Large intestine (tissue), 3 donors: ENCODE results near the gene MAP2K6. TPM values are rescaled to one million over a fixed set of nuclear protein-coding genes. Genes with fewer than 3 reads are reported as not detected.

ENCODE experiments used
- DNase-seq, 2 donors: peaks; one replicate each; pipeline versions ENCODE4 v3.0.0 to v3.0.0-alpha.2; 2013
- H3K27ac ChIP-seq: one replicate; pipeline ENCODE4 v1.5.1; 2013; ENCODE audit warnings: low read length
- H3K27me3 ChIP-seq: 2 replicates; pipeline ENCODE4 v1.6.1; 2013; ENCODE audit warnings: low read length; ENCODE audit not compliant: control insufficient read depth, insufficient read depth
- H3K36me3 ChIP-seq: 2 replicates; pipeline ENCODE4 v1.6.1; 2013; ENCODE audit warnings: low read length; ENCODE audit not compliant: control insufficient read depth, insufficient read depth
- H3K4me1 ChIP-seq: one replicate; pipeline ENCODE4 v1.6.1; 2013; ENCODE audit warnings: low read length; ENCODE audit not compliant: control insufficient read depth, insufficient read depth
- H3K4me3 ChIP-seq: one replicate; pipeline ENCODE4 v1.5.1; 2013; ENCODE audit warnings: low read length
- H3K9me3 ChIP-seq: one replicate; pipeline ENCODE4 v1.6.1; 2013; ENCODE audit warnings: mild to moderate bottlenecking, low read depth, low read length, moderate library complexity; ENCODE audit not compliant: control insufficient read depth
- WGBS: methylation state at CpG from one replicate; pipeline ENCODE4 v1.1.5; 2013; ENCODE audit warnings: low lambda C conversion rate; ENCODE audit not compliant: insufficient coverage; 5-methylcytosine and 5-hydroxymethylcytosine counted together
- polyA plus RNA-seq: library from polyadenylated mRNA; unstranded; fragments of 120-200 nt; gene quantifications from one replicate; pipeline ENCODE4 v1.2.1, GENCODE V29; 2013

The MAP2K6 gene
- polyA plus RNA-seq, 1 donor: 13.4 TPM

- H3K4me1 ChIP-seq: no peaks in the 10 kb centered on the region
- peaks cover 3% of the 10 kb centered on the region for H3K36me3 ChIP-seq
- DNase-seq: no peak
- H3K9me3 ChIP-seq: no peaks in the 10 kb centered on the region
- H3K4me3 ChIP-seq: no peak overlapping the region
- no peaks in the 10 kb centered on the region for H3K27me3 ChIP-seq
- 100% methylated on average over 1 of the region's 1 CpG for WGBS
- H3K27ac ChIP-seq: no peak overlapping the region
These were observed 92.0 kb downstream of the MAP2K6 start for GRCh38 chr17:69506489-69506888.

GRCh38 chr17:69508814-69509213 lies 94.3 kb downstream of the MAP2K6 start:
- no peaks in the 10 kb centered on the region for H3K4me1 ChIP-seq
- no peak for DNase-seq
- H3K9me3 ChIP-seq: no peaks in the 10 kb centered on the region
- H3K27ac ChIP-seq: no peak overlapping the region
- H3K4me3 ChIP-seq: no peak overlapping the region
- H3K36me3 ChIP-seq: peaks cover 3% of the 10 kb centered on the region
- no peaks in the 10 kb centered on the region for H3K27me3 ChIP-seq
- no CpG with 5 or more reads among the region's 1 CpG for WGBS

GRCh38 chr17:69511250-69511649 lies 96.8 kb downstream of the MAP2K6 start:
- no peak overlapping the region for H3K27ac ChIP-seq
- no peaks in the 10 kb centered on the region for H3K9me3 ChIP-seq
- DNase-seq: no peak
- 90% methylated on average over 4 of the region's 7 CpGs for WGBS
- no peaks in the 10 kb centered on the region for H3K27me3 ChIP-seq
- H3K36me3 ChIP-seq: peaks cover 2% of the 10 kb centered on the region
- no peaks in the 10 kb centered on the region for H3K4me1 ChIP-seq
- no peak overlapping the region for H3K4me3 ChIP-seq

GRCh38 chr17:69512946-69513345 lies 98.4 kb downstream of the MAP2K6 start:
- H3K4me3 ChIP-seq: no peak overlapping the region
- no peaks in the 10 kb centered on the region for H3K4me1 ChIP-seq
- no CpG with 5 or more reads among the region's 5 CpGs for WGBS
- no peaks in the 10 kb centered on the region for H3K27me3 ChIP-seq
- no peak overlapping the region for H3K27ac ChIP-seq
- DNase-seq: no peak
- no peaks in the 10 kb centered on the region for H3K9me3 ChIP-seq
- peaks cover 2% of the 10 kb centered on the region for H3K36me3 ChIP-seq

GRCh38 chr17:69516225-69516624 lies 101.7 kb downstream of the MAP2K6 start:
- no CpG with 5 or more reads among the region's 2 CpGs for WGBS

GRCh38 chr17:69516911-69517310 lies 102.4 kb downstream of the MAP2K6 start:
- Histone ChIP-seq H3K36me3 (peaks cover 27% of the 10 kb centered on the region), H3K9me3 (no peaks in the 10 kb centered on the region), H3K27ac (no peak overlapping the region), H3K4me3 (no peak overlapping the region), H3K4me1 (no peaks in the 10 kb centered on the region), H3K27me3 (no peaks in the 10 kb centered on the region)
- no CpG with 5 or more reads among the region's 2 CpGs for WGBS
- no peak for DNase-seq

More at GRCh38 chr17:69516225-69516624, 101.7 kb downstream of the MAP2K6 start:
- H3K27ac ChIP-seq: no peak overlapping the region
- H3K36me3 ChIP-seq: peaks cover 23% of the 10 kb centered on the region
- H3K4me3 ChIP-seq: no peak overlapping the region
- no peak for DNase-seq
- H3K27me3 ChIP-seq: no peaks in the 10 kb centered on the region
- H3K9me3 ChIP-seq: no peaks in the 10 kb centered on the region
- no peaks in the 10 kb centered on the region for H3K4me1 ChIP-seq

GRCh38 chr17:69518951-69519350 lies 104.5 kb downstream of the MAP2K6 start:
- peaks cover 33% of the 10 kb centered on the region for H3K36me3 ChIP-seq
- no peaks in the 10 kb centered on the region for H3K9me3 ChIP-seq
- no CpG with 5 or more reads among the region's 5 CpGs for WGBS
- H3K27me3 ChIP-seq: no peaks in the 10 kb centered on the region
- no peak for DNase-seq
- H3K4me1 ChIP-seq: no peaks in the 10 kb centered on the region
- no peak overlapping the region for H3K27ac ChIP-seq
- no peak overlapping the region for H3K4me3 ChIP-seq

- H3K27me3 ChIP-seq: no peaks in the 10 kb centered on the region
- H3K27ac ChIP-seq: no peak overlapping the region
- H3K4me3 ChIP-seq: no peak overlapping the region
- H3K4me1 ChIP-seq: no peaks in the 10 kb centered on the region
- no peaks in the 10 kb centered on the region for H3K9me3 ChIP-seq
- no CpG with 5 or more reads among the region's 7 CpGs for WGBS
- H3K36me3 ChIP-seq: peaks cover 64% of the 10 kb centered on the region
- peak; percentile 35 to 60 for DNase-seq
These were observed 108.9 kb downstream of the MAP2K6 start for GRCh38 chr17:69523244-69523861.

- no peaks in the 10 kb centered on the region for H3K27me3 ChIP-seq
- H3K27ac ChIP-seq: no peak overlapping the region
- no peaks in the 10 kb centered on the region for H3K4me1 ChIP-seq
- no peaks in the 10 kb centered on the region for H3K9me3 ChIP-seq
- no peak overlapping the region for H3K4me3 ChIP-seq
- H3K36me3 ChIP-seq: peaks cover 55% of the 10 kb centered on the region
- DNase-seq: no peak
- WGBS: 90% methylated on average over 2 of the region's 4 CpGs
These were observed 110.4 kb downstream of the MAP2K6 start for GRCh38 chr17:69524854-69525253.

GRCh38 chr17:69525920-69526841 lies 111.7 kb downstream of the MAP2K6 start:
- WGBS: 17% methylated on average over 1 of the region's 9 CpGs
- H3K9me3 ChIP-seq: no peaks in the 10 kb centered on the region
- no peak overlapping the region for H3K4me3 ChIP-seq
- no peaks in the 10 kb centered on the region for H3K4me1 ChIP-seq
- DNase-seq: peak; percentile 37 to 52
- H3K27me3 ChIP-seq: no peaks in the 10 kb centered on the region
- no peak overlapping the region for H3K27ac ChIP-seq
- peaks cover 45% of the 10 kb centered on the region for H3K36me3 ChIP-seq
